B cell (primary cell): ENCODE data around the gene PRAC2.

Source experiments
- CTCF ChIP-seq: fragments of 200-600 bp; IDR thresholded peaks from one replicate; pipeline ENCODE4 v1.8.0; 2022; ENCODE audit warnings: antibody characterized with exemption, mild to moderate bottlenecking
- EZH2 ChIP-seq: IDR thresholded peaks from 2 replicates; pipeline ENCODE4 v1.6.1; 2012; ENCODE audit warnings: borderline replicate concordance, low read depth, mild to moderate bottlenecking, moderate library complexity, low read length; ENCODE audit not compliant: insufficient read depth, poor library complexity, severe bottlenecking

GRCh38 chr17:48721009-48721402 lies 2.0 kb upstream of the PRAC2 start:
- TF ChIP-seq CTCF (no peak), EZH2 (no peak)
